ENCODE results near the gene MYOM3. TPM values are rescaled to one million over a fixed set of nuclear protein-coding genes. Genes with fewer than 3 reads are reported as not detected.
A peak's percentile ranks its signal among the peaks of the same experiment; 100 is the strongest.
"Not testable (repeated sequence)": the region's sequence is repeated elsewhere in the genome, so short reads cannot be mapped to it uniquely, and the experiment has no call there.

MYOM3 gene
- total RNA-seq, 1 donor from 2014 or later: 8.1 TPM

DNA sequence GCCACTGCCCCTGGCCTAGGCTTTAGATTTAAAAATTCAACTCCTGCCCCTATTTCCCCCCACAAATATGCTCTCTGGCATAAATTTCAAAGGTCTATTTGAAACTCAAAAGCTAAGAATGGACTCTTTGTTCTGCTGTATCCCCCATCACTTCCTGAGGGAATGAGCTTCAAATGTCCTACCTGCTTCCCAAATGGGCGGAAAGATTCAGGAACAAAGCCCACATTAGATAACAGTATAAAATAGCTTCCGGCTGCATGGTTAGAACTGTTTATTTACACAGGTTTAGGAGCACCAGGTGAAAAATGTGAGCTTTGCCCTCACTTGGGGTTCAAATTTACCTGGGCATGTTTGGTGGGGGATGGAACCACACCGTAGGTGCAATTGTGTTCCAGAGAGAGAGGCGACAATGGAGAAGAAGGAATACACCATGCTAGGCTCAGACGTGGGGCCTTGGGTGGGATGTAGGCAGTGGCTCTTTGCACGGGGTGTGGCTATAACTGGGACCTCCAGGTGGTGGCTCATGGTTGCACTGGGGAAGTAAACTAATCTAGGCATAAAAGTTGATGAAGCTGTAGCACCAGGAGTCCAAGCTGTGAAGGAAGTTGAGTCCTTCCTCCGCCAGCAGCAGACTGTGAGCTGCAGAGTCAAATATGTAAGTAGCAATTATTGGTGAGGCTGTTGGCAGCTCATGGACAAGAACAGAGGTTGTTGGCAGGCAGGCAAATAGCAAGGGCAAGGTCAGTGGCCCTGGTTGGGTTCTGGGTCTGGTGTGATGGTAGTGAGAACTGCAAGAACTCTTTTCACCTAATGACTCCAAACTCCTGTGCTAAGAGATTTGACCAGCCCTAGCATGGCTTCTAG lies 90.3 kb downstream of the MYOM3 start:
- TF ChIP-seq, protein P1, sequence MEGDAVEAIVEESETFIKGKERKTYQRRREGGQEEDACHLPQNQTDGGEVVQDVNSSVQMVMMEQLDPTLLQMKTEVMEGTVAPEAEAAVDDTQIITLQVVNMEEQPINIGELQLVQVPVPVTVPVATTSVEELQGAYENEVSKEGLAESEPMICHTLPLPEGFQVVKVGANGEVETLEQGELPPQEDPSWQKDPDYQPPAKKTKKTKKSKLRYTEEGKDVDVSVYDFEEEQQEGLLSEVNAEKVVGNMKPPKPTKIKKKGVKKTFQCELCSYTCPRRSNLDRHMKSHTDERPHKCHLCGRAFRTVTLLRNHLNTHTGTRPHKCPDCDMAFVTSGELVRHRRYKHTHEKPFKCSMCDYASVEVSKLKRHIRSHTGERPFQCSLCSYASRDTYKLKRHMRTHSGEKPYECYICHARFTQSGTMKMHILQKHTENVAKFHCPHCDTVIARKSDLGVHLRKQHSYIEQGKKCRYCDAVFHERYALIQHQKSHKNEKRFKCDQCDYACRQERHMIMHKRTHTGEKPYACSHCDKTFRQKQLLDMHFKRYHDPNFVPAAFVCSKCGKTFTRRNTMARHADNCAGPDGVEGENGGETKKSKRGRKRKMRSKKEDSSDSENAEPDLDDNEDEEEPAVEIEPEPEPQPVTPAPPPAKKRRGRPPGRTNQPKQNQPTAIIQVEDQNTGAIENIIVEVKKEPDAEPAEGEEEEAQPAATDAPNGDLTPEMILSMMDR (IDR thresholded peaks at IDR 0.05; ENCODE audit: insufficient read depth, low read length, poor library complexity, severe bottlenecking): no peak

DNA sequence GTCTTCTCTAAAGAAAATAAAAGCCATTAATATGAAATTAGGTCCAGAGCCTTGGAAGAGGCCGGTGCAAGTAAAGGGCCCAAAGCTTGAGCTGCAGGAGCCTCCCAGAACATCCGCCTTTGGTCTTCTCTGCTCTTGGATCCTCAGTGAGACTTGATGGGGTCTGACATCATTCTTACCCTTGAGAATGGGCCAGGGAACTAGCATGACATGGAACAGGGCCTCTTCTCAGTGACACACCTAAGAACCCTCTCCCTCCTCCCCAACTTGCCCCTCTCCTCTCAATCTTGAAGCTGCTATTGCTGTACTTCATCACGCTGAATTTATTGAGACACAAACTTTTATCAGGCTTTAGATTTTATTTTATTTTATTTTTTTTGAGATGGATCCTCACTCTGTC lies 91.5 kb downstream of the MYOM3 start:
- H3K36me3 ChIP-seq (ENCODE audit: control insufficient read depth, insufficient read depth, low read length): no peaks in the 10 kb centered on the region
- TF ChIP-seq, protein P1 (IDR thresholded peaks at IDR 0.05; ENCODE audit: insufficient read depth, low read length, poor library complexity, severe bottlenecking): no peak
- no peak overlapping the region for H3K4me3 ChIP-seq (ENCODE audit: low read depth, low read length)
- no peak for DNase-seq (ENCODE audit: low read depth)
- H3K27me3 ChIP-seq (ENCODE audit: control insufficient read depth, insufficient read depth, low read length): no peaks in the 10 kb centered on the region

More for the DNA sequence above, 90.3 kb downstream of the MYOM3 start:
- Histone ChIP-seq H3K36me3 (ENCODE audit: control insufficient read depth, insufficient read depth, low read length) (no peaks in the 10 kb centered on the region), H3K27me3 (ENCODE audit: control insufficient read depth, insufficient read depth, low read length) (no peaks in the 10 kb centered on the region), H3K4me3 (ENCODE audit: low read depth, low read length) (no peak overlapping the region)
- no peak for DNase-seq (ENCODE audit: low read depth)

- no peaks in the 10 kb centered on the region for H3K36me3 ChIP-seq (ENCODE audit: control insufficient read depth, insufficient read depth, low read length)
- no peak overlapping the region for H3K4me3 ChIP-seq (ENCODE audit: low read depth, low read length)
- no peaks in the 10 kb centered on the region for H3K27me3 ChIP-seq (ENCODE audit: control insufficient read depth, insufficient read depth, low read length)
- DNase-seq (ENCODE audit: low read depth): no peak
- TF ChIP-seq, protein P1 (IDR thresholded peaks at IDR 0.05; ENCODE audit: insufficient read depth, low read length, poor library complexity, severe bottlenecking): no peak
These were observed 91.9 kb downstream of the MYOM3 start for GRCh38 chr1:24020025-24020424.

DNA sequence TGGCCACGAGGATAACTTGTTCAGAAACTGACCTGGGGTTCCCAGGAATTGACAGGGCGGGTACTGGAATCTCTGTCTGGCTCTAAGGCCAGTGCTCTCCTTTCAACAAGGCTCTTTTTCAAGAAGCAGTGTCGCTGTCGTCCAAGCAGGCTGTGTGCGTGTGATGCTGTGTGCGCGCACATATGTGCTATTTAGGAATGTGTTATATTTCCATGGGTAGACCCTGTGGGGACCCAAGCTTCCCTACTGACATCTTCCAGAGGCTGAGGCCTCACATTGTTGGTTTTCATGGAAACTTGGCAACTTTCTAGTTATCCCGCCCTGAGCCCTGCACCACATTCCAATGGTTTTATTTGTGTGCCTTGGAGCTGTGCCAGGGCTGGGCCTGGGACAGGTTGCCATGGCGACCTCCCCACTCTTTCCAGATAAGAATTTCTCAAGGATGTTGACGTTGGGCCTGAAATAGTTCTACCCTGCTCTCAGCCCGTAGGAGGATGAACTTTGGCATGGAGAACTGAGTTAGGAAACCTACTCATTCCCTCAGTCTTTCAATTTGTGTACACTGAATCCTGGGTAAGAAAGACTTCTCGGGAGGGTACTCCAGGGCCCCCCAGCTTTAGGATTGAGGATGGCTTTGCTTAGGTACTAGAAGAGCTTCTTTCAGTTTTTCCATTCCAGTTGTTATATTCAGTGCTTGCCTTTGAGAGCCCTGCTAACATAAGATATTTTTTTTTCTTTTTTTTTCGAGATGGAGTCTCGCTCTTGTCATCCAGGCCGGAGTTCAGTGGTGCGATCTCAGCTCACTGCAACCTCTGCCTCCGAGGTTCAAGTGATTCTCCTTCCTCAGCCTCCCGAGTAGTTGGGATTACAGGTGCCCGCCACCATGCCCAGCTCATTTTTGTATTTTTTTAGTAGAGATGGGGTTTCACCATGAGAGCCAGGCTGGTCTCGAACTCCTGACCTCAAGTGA lies 93.0 kb downstream of the MYOM3 start:
- H3K36me3 ChIP-seq (ENCODE audit: control insufficient read depth, insufficient read depth, low read length): no peaks in the 10 kb centered on the region
- no peaks in the 10 kb centered on the region for H3K27me3 ChIP-seq (ENCODE audit: control insufficient read depth, insufficient read depth, low read length)
- TF ChIP-seq, protein P1 (IDR thresholded peaks at IDR 0.05; ENCODE audit: insufficient read depth, low read length, poor library complexity, severe bottlenecking): no peak
- H3K4me3 ChIP-seq (ENCODE audit: low read depth, low read length): no peak overlapping the region
- peak; percentile 97 for DNase-seq (ENCODE audit: low read depth)

DNA sequence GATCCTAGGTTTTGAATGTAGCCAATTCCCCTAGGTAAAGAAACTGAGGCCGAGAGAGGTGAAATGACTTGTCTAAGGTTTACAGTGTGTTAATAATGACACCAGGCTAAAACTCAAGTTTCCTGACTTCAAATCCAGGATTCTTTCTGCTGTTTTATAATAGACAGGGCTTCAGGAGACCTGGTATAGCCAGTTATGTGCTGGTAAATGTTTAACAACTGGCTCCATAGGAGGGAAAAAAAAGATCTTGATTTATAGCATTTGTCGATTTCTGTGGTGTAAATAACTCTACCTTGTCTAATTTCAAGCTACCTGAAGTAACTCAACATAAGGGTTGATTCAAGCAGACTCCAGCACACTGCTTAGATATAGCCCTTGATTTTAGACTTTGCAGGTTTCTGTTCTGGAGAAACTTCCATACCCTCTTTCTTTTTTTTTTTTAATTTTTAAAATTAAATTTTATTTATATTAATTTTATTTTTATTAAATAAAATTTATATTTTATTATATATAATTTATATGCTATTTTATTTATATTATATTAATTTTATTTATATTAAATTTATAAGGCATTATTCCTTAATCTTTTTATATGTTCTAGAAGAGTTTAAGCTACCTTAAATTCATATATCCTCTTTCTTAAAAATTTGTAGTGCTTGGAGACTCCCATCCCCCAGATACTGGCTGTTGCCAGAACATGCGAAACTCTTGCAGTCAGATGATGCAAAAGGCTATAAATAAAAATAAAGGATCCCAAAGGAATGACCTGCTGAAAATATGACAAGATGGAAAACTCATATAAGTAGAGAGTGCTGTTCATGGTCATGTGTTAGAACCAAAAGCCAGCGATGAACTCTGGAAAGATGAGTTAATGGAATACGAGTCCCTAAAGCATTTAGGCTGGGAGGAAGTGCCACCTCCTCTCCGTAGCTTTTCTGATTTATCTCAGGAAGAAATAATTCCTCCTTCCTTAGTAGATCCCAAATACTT lies 96.4 kb downstream of the MYOM3 start:
- no peaks in the 10 kb centered on the region for H3K27me3 ChIP-seq (ENCODE audit: control insufficient read depth, insufficient read depth, low read length)
- DNase-seq (ENCODE audit: low read depth): no peak

DNA sequence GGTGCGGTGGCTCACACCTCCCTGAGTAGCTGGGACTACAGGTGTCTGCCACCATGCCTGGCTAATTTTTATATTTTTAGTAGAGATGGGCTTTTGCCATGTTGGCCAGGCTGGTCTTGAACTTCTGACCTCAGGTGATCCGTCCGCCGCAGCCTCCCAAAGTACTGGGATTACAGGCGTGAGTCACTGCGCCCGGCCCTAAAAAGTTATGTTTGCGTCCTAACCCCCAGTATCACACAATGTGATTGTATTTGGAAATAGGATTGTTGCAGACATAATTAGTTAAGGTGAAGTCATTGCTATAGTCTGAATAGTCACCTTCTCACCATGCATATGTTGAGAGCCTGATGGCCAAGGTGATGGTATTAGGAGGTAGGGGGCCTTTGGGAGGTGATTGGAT lies 99.1 kb downstream of the MYOM3 start:
- DNase-seq (ENCODE audit: low read depth); H3K36me3 ChIP-seq (ENCODE audit: control insufficient read depth, insufficient read depth, low read length); H3K27me3 ChIP-seq (ENCODE audit: control insufficient read depth, insufficient read depth, low read length); H3K4me3 ChIP-seq (ENCODE audit: low read depth, low read length): not testable (repeated sequence)

More for the DNA sequence above, 96.4 kb downstream of the MYOM3 start:
- Histone ChIP-seq H3K36me3 (ENCODE audit: control insufficient read depth, insufficient read depth, low read length) (no peaks in the 10 kb centered on the region), H3K4me3 (ENCODE audit: low read depth, low read length) (no peak overlapping the region)
- TF ChIP-seq, protein P1 (IDR thresholded peaks at IDR 0.05; ENCODE audit: insufficient read depth, low read length, poor library complexity, severe bottlenecking): no peak

Measured in kidney epithelial cell (primary cell).